HG02840 (cell line): ENCODE measurements around the gene PRKCZ.
"Not testable (repeated sequence)": the region's sequence is repeated elsewhere in the genome, so short reads cannot be mapped to it uniquely, and the experiment has no call there.

Experiments
- ATAC-seq: cut with Tn5 transposase; IDR thresholded peaks from one replicate; pipeline ENCODE4 v1.9.1; 2021; ENCODE audit warnings: mild to moderate bottlenecking, moderate library complexity, moderate number of reproducible peaks; ENCODE audit not compliant: unreplicated experiment, low FRiP score

The PRKCZ gene

DNA sequence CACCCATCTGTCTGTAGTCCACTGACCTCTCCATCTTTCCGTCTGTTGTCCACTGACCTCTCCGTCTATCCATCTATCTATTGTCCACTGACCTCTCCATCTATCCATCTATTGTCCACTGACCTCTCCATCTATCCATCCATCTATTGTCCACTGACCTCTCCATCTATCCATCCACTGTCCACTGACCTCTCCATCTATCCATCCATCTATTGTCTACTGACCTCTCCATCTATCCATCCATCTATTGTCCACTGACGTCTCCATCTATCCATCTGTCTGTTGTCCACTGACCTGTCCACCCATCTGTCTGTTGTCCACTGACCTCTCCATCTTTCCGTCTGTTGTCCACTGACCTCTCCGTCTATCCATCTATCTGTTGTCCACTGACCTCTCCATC lies 97.7 kb downstream of the PRKCZ start:
- ATAC-seq: not testable (repeated sequence)

DNA sequence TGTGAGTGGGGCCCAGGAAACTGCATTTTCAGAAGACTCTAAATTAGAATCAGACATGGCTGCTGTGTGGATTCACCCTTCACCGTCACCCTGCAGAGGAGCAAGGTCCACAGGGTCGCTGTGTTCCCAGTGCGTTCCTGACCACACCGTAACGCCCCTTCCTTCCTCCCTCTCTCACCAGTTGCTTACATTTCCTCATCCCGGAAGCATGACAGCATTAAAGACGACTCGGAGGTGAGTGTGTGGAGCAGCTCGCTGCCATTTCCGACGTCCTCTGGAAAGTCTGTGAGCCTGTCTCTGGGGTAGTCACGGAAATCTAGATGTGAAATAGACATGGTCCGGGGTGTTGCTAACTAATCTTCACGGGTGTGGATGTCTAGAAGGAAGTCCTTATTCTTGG lies 98.5 kb downstream of the PRKCZ start:
- no peak for ATAC-seq

- ATAC-seq: no peak
Measured at GRCh38 chr1:2150801-2151200, 100.6 kb downstream of the PRKCZ start.

DNA sequence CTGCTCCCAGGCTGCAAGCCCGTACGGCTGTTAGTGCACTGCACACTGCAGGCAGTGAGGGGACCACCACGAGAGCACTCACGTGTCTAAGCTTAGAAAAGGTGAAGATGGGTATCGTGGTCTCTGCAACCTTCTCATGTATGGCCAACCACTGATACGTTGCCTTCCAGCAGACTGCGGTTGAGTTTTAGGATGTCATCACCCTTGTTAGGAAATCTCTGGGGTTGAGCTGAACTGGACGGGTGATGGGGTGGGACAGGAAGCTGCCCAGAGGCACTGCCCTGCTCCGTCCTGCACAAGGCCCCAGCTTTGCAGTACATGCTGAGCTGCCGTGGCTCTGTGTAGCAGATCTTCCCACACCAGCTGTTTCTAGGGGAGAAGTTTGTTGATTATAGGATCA lies 101.0 kb downstream of the PRKCZ start:
- no peak for ATAC-seq

GRCh38 chr1:2151911-2152310 lies 101.7 kb downstream of the PRKCZ start:
- no peak for ATAC-seq

GRCh38 chr1:2152954-2153353 lies 102.7 kb downstream of the PRKCZ start:
- ATAC-seq: no peak

DNA sequence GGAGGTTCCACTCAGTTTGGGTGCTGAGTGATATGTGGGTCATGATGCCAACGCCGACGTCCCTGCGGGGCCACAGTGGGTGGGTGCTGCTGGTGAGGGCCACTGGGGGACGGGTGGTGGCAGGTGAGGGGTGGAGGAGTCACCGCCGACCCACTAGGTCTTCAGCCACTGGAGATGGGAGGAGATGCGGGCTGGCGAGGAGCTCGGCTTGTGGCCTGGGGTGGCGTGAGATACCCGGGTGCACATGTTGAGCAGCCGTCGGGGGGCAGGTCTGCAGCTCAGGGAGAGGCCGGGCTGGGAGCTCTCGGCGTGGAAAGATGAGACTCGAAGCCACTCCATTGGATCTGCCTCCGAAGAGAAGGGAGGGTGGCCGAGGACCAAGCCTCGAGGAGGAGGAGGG lies 103.8 kb downstream of the PRKCZ start:
- no peak for ATAC-seq

GRCh38 chr1:2155147-2155598 lies 105.0 kb downstream of the PRKCZ start:
- ATAC-seq: no peak

DNA sequence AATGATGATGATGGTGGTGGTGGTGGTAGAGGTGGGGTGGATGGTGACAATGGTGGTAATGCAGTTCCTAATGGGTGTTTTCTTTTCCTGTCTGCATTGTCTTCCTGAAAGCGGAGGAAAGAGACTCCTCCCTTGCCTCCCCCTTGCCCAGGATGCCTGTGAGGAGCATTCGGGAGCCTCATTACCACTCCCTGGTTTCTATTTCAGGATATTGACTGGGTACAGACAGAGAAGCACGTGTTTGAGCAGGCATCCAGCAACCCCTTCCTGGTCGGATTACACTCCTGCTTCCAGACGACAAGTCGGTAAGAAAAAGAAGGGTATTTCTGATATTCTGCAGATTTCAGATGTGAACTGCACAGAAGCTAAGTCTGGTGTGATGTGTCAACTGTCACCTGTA lies 105.6 kb downstream of the PRKCZ start:
- ATAC-seq: no peak

- ATAC-seq: no peak
Measured at GRCh38 chr1:2156866-2157265, 106.7 kb downstream of the PRKCZ start.

DNA sequence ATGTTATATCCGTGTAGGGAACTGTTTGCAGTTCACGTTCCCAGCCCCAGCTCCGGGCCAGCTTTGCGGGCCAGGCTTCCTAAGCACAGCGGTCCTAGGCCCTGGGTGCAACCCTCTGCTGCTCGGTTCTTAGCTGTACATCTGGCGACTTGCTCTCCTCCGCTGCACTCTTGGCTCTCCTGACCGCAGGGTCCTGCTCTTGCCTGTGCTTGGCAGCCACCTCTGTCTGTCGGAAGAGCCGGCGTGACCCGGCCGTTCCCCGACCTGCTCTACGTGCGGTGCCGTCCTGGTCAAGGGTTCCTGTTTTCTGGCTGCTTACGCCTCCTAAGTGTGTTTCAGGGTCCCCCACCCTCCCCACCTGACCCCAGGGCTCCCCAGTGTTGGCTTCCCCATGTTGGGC lies 107.6 kb downstream of the PRKCZ start:
- ATAC-seq: no peak

DNA sequence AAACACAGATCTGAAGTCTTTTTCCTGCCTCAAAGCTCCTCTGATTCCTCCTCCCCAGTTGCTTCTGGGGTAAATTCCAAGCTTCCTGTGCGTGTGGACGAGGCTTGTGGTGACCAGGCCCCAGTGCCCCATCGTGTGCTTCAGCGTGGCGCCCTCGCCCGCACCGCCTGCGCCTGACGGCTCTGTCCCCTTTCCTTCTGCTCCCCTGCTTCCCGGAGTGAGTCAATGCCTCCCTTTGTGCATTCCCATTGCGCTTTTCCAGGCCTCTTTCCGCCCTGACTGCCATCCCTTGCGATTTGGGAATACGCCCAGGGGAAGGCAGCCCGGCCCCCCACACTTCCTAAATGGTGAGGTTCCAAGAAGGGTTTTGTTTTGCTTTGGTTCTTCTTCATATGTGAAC lies 108.1 kb downstream of the PRKCZ start:
- no peak for ATAC-seq

- no peak for ATAC-seq
Measured at GRCh38 chr1:2159124-2159523, 108.9 kb downstream of the PRKCZ start.

GRCh38 chr1:2160451-2161300 lies 110.5 kb downstream of the PRKCZ start:
- ATAC-seq: no peak

DNA sequence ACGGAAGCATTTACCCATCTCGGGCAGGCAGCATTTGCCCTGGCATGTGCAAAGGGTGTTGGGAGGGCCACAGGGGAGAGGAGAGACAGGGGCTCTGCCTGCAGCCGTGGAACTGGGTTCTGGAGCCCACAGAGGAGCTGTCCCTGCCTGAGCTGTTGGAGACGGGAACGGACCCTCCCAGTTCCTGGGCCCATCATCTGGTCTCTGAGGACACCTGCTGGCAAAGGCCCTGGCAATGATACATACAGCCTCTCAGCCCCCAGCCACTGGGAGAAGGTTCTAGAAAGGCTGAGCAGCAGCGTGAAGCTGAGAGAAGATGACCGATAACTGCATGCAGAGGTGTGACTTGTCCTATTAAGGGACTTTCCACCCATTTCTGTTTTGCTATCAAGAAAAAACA lies 113.0 kb downstream of the PRKCZ start:
- ATAC-seq: no peak

DNA sequence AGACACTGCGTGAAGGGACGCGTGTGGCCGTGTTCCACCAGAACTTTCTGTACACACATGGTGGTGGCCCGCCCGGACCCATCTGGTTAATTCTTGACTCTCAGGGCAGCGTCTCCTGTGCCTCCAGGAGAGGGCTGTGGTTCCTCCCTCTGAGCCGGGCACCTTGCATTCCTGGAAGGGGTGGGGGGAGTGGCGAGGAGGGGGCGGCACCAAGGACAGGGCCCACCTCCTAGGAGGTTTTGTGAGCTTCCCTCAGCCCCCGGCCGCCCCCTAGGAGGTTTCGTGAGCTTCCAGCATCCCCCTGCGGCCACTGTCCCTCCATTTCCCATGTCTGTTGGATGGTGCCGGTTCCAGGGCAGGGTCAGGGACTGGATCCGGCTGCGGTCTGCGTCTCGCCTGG lies 115.4 kb downstream of the PRKCZ start:
- ATAC-seq: no peak

GRCh38 chr1:2166254-2166653 lies 116.0 kb downstream of the PRKCZ start:
- ATAC-seq: no peak

DNA sequence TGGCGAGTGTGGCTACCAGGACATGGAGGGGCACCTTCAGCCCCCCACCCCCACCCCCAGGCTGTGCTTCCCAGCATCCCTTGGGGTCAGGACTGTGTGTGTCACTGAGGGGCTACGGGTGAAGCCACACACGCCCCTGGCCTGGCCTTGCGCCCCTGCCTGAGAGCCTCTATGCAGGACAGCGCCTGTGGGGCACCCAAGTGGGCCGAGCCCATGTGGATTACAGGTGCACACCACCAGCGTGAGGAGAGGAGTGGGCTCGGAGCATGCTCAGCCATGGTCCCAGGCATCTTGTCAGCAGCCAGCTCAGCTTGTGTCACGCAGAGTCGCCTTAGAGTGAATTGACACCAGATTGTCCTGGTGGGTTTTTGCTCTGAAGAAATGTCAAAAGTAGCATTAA lies 116.5 kb downstream of the PRKCZ start:
- ATAC-seq: no peak

DNA sequence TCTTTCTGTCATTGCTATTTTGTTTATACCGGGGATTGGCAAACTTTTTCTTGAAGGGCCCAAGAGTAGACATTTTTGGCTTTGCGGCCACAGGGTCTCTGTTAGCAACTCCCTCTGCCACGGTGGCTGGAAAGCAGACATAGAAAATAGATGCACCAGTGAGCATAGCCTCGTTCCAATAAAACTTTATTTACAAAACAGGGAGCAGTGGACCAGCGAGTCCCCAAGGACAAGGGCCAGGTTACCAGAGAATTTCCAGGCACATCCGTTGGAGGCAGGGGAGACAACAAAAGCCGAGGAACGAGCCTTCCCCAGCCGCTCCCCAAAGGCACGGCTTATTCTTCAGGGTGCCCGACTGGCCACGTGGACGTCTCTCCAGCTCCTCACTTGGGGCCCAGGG lies 117.9 kb downstream of the PRKCZ start:
- no peak for ATAC-seq

GRCh38 chr1:2168535-2168934 lies 118.3 kb downstream of the PRKCZ start:
- ATAC-seq: no peak

DNA sequence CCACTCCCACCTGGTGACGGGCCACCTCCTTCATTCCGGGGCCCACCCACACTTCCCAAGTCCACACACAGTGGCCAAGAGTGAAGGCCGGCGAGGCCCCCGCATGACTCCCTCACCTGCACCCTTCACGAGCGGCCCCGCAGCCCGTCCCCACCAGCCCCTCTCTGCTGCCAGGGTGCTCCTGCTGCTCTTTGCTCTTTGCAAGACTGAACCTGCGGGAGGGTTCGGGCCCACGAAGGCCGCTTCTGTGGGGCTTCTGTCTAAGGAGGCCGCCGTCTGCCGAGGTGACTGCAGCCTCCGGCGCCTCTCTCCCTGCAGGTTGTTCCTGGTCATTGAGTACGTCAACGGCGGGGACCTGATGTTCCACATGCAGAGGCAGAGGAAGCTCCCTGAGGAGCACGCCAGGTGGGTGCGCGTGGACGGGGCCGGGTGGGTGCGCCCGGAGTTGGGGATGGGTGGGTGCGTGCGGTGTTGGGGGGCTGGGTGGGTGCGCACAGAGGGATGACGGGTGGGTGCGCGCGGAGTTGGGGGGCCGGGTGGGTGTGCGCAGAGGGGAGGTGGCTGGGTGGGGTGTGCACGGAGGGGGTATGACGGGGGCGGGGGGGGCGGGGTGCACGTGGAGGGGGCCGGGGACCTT lies 119.1 kb downstream of the PRKCZ start:
- no peak for ATAC-seq

DNA sequence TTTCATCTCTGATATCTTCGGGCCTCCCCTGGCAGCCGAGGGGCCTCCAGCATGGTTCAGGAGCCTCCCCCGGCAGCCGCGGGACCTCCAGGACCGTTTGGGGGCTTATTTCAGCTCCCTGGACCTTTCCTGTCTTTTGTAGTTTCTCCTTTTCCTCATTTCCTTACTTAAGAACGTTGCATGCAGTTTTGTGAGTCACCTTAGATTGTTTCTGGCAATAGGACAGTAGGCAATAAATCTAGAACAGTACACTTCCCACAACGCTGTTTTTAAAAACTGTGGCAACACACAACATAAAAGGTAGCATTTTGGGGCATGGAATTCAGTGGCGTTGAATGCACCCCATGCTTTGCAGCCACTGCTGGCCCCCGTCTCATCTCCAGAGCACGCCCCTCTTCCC lies 120.0 kb downstream of the PRKCZ start:
- ATAC-seq: no peak
